Endothelial cell of umbilical vein (primary cell): ENCODE measurements around the gene ODAD4.
"Not testable (repeated sequence)": the region's sequence is repeated elsewhere in the genome, so short reads cannot be mapped to it uniquely, and the experiment has no call there.

ENCODE experiments used
- EZH2 ChIP-seq: IDR thresholded peaks from 2 replicates; pipeline ENCODE4 v1.6.1; 2012; ENCODE audit warnings: borderline replicate concordance, low read depth, mild to moderate bottlenecking, moderate library complexity, low read length, inconsistent platforms; ENCODE audit not compliant: severe bottlenecking
- FOS ChIP-seq: IDR thresholded peaks from 2 replicates; pipeline ENCODE4 v1.6.1; 2011; ENCODE audit warnings: mild to moderate bottlenecking, low read length, moderate library complexity, borderline replicate concordance; ENCODE audit not compliant: insufficient read depth
- GATA2 ChIP-seq: IDR thresholded peaks from 2 replicates; pipeline ENCODE4 v1.7.0; 2011; ENCODE audit warnings: low read depth, mild to moderate bottlenecking, moderate library complexity, mixed read lengths, low read length; ENCODE audit not compliant: insufficient read length, insufficient read depth
- POLR2A ChIP-seq: IDR thresholded peaks from 2 replicates; pipeline ENCODE4 v1.6.1; 2012; ENCODE audit warnings: low read depth, mild to moderate bottlenecking, control low read depth, low read length
- POLR2AphosphoS5 ChIP-seq: IDR thresholded peaks from 2 replicates; pipeline ENCODE4 v1.6.1; 2012; ENCODE audit warnings: low read depth, mild to moderate bottlenecking, control low read depth, low read length, moderate library complexity; ENCODE audit not compliant: insufficient read depth
- TF ChIP-seq, protein P1 (sequence below), 2 donors: IDR thresholded peaks; 1 replicate in 1 of 2; 2 replicates in 1 of 2; pipeline ENCODE4 v1.5.1; 2011; ENCODE audit warnings: low read length in 2 of 2, mild to moderate bottlenecking in 2 of 2, moderate library complexity in 2 of 2, control low read depth in 1 of 2, inconsistent platforms in 1 of 2, low read depth in 1 of 2; ENCODE audit not compliant: insufficient read depth in 1 of 2; ENCODE audit errors: extremely low read depth in 1 of 2
- TF ChIP-seq, protein P2 (sequence below): IDR thresholded peaks from 2 replicates; pipeline ENCODE4 v1.6.1; 2011; ENCODE audit not compliant: insufficient read depth, insufficient read length

DNA sequence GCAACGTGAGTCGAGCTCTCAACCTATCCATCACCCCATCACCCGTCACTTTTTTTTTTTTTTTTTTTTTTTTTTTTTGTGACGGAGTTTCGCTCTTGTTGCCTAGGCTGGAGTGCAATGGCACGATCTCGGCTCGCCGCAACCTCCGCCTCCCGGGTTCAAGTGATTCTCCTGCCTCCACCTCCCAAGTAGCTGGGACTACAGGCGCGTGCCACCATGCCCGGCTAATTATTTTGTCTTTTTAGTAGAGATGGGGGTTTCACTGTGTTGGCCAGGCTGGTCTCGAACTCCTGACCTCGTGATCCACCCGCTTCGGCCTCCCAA is 378 bp downstream of the ODAD4 start:
- TF ChIP-seq, protein P1, sequence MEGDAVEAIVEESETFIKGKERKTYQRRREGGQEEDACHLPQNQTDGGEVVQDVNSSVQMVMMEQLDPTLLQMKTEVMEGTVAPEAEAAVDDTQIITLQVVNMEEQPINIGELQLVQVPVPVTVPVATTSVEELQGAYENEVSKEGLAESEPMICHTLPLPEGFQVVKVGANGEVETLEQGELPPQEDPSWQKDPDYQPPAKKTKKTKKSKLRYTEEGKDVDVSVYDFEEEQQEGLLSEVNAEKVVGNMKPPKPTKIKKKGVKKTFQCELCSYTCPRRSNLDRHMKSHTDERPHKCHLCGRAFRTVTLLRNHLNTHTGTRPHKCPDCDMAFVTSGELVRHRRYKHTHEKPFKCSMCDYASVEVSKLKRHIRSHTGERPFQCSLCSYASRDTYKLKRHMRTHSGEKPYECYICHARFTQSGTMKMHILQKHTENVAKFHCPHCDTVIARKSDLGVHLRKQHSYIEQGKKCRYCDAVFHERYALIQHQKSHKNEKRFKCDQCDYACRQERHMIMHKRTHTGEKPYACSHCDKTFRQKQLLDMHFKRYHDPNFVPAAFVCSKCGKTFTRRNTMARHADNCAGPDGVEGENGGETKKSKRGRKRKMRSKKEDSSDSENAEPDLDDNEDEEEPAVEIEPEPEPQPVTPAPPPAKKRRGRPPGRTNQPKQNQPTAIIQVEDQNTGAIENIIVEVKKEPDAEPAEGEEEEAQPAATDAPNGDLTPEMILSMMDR (IDR thresholded peaks at IDR 0.05; ENCODE audit: extremely low read depth in 1 of 2, insufficient read depth in 1 of 2, low read depth in 1 of 2, low read length in 2 of 2): not testable (repeated sequence)
- not testable (repeated sequence) for TF ChIP-seq POLR2A, EZH2, POLR2AphosphoS5, GATA2, FOS
- TF ChIP-seq, protein P2, sequence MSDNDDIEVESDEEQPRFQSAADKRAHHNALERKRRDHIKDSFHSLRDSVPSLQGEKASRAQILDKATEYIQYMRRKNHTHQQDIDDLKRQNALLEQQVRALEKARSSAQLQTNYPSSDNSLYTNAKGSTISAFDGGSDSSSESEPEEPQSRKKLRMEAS: not testable (repeated sequence)
